HCT116 (cell line): Measurements from ENCODE around the gene ERVMER34-1. TPM values are rescaled to one million over a fixed set of nuclear protein-coding genes. Genes with fewer than 3 reads are reported as not detected.

Source experiments
- ATAC-seq: fragments of 200-7000 bp; cut with Tn5 transposase; 2 replicates; pipeline ENCODE4 v1.9.1; 2020; ENCODE audit warnings: mild to moderate bottlenecking, moderate library complexity
- BruUV-seq: library from RNA; stranded (reverse); fragments of 400-500 nt; replicated peaks from 2 replicates; lab custom pipeline; 2021; lab: Mats Ljungman, UMichigan
- CTCF ChIA-PET: fragments of 300-600 bp; sonication (Branson Sonifier 250); formaldehyde crosslinking; loops from one replicate; lab custom pipeline; 2021; ENCODE audit warnings: antibody characterized with exemption; lab: Charles Lee
- POLR2A ChIA-PET: fragments of 300-600, 350-600 bp; sonication (Branson Sonifier 250); formaldehyde crosslinking; loops from one replicate; lab custom pipeline; 2021; ENCODE audit warnings: antibody characterized with exemption; lab: Charles Lee
- RAD21 ChIA-PET, 2 experiments: fragments of 300-600 bp; sonication (Branson Sonifier 250); formaldehyde crosslinking; loops; one replicate each; lab custom pipeline; 2023; ENCODE audit warnings: low total read pairs in 2 of 2; ENCODE audit not compliant: uncharacterized antibody in 2 of 2, unreplicated experiment in 2 of 2, low non-redundant PET in 1 of 2; lab: Charles Lee
- DNase-seq: peaks from one replicate; pipeline ENCODE4 v3.0.0-alpha.2; 2010; ENCODE audit warnings: low read depth, low spot score
- H2AFZ ChIP-seq: fragments of 200-600 bp; shearing (Covaris generic), sonication (generic); 2 replicates; pipeline ENCODE4 v1.6.1; 2017; ENCODE audit warnings: low read depth, mixed run types, mixed read lengths, antibody characterized with exemption, low read length; ENCODE audit not compliant: poor library complexity, severe bottlenecking
- H3K27ac ChIP-seq: 2 replicates; pipeline ENCODE4 v1.5.1; 2012; ENCODE audit warnings: low read depth, low read length
- H3K27me3 ChIP-seq: fragments of 200-600 bp; sonication (generic); 2 replicates; pipeline ENCODE4 v1.6.1; 2016; ENCODE audit warnings: mixed run types, low read length, mixed read lengths; ENCODE audit not compliant: insufficient read depth
- H3K36me3 ChIP-seq, 2 experiments: fragments of 200-500 bp in 1 of 2; fragments of 200-600 bp in 1 of 2; sonication (Bioruptor generic) in 1 of 2; sonication (generic) in 1 of 2; 2 replicates each; pipeline versions ENCODE4 v1.5.1 to v1.6.1; 2014 to 2016; ENCODE audit warnings: low read length in 2 of 2, inconsistent platforms in 1 of 2, mixed read lengths in 1 of 2, mixed run types in 1 of 2; ENCODE audit not compliant: insufficient read depth in 2 of 2, control insufficient read depth in 1 of 2
- H3K4me1 ChIP-seq, 2 experiments: fragments of 200-600 bp in 1 of 2; sonication (generic) in 1 of 2; 2 replicates each; pipeline versions ENCODE4 v1.5.1 to v1.6.1; 2012 to 2017; ENCODE audit warnings: low read length in 2 of 2, inconsistent platforms in 1 of 2, mild to moderate bottlenecking in 1 of 2, mixed read lengths in 1 of 2, mixed run types in 1 of 2, moderate library complexity in 1 of 2; ENCODE audit not compliant: insufficient read depth in 2 of 2, control insufficient read depth in 1 of 2
- H3K4me2 ChIP-seq: fragments of 200-600 bp; sonication (generic); 2 replicates; pipeline ENCODE4 v1.6.1; 2017; ENCODE audit warnings: mixed run types, low read length, mixed read lengths
- H3K4me3 ChIP-seq, 2 experiments: fragments of 200-600 bp in 1 of 2; sonication (generic) in 1 of 2; replicated peaks in 1 of 2; 2 replicates each; pipeline ENCODE4 v1.5.1; 2011 to 2016; ENCODE audit warnings: low read length in 2 of 2, control low read depth in 1 of 2, low read depth in 1 of 2, mild to moderate bottlenecking in 1 of 2, mixed read lengths in 1 of 2, mixed run types in 1 of 2
- H3K79me2 ChIP-seq: fragments of 200-600 bp; sonication (generic); 2 replicates; pipeline ENCODE4 v1.6.1; 2017; ENCODE audit warnings: mild to moderate bottlenecking, mixed run types, low read length, moderate library complexity, mixed read lengths; ENCODE audit not compliant: insufficient read depth
- H3K9ac ChIP-seq: fragments of 200-600 bp; sonication (generic); 2 replicates; pipeline ENCODE4 v1.6.1; 2016; ENCODE audit warnings: low read length, mixed read lengths
- H3K9me2 ChIP-seq: fragments of 200-600 bp; sonication (generic), shearing (Covaris generic); 2 replicates; pipeline ENCODE4 v1.6.1; 2017; ENCODE audit warnings: mixed run types, mild to moderate bottlenecking, moderate library complexity; ENCODE audit not compliant: insufficient read depth
- H3K9me3 ChIP-seq, 2 experiments: fragments of 200-500 bp in 1 of 2; fragments of 200-600 bp in 1 of 2; sonication (Bioruptor generic) in 1 of 2; sonication (generic) in 1 of 2; 2 replicates each; pipeline ENCODE4 v1.6.1; 2014 to 2017; ENCODE audit warnings: low read length in 2 of 2, mixed read lengths in 2 of 2, inconsistent platforms in 1 of 2, low read depth in 1 of 2, mild to moderate bottlenecking in 1 of 2, mixed run types in 1 of 2, moderate library complexity in 1 of 2; ENCODE audit not compliant: control insufficient read depth in 1 of 2, insufficient read depth in 1 of 2
- H4K20me1 ChIP-seq: fragments of 200-600 bp; sonication (generic), shearing (Covaris generic); 2 replicates; pipeline ENCODE4 v1.6.1; 2017; ENCODE audit warnings: mixed run types, mild to moderate bottlenecking, moderate library complexity; ENCODE audit not compliant: insufficient read depth
- CTCF ChIP-seq, 3 experiments: fragments of 200-600 bp in 1 of 3; sonication (generic) in 1 of 3; IDR thresholded peaks in 2 of 3; conservative IDR thresholded peaks in 1 of 3; 2 replicates each; pipeline ENCODE4 v1.5.1; 2012 to 2017; ENCODE audit warnings: low read depth in 2 of 3, low read length in 2 of 3, antibody characterized with exemption in 1 of 3, borderline replicate concordance in 1 of 3, control low read depth in 1 of 3, mild to moderate bottlenecking in 1 of 3, mixed read lengths in 1 of 3, mixed run types in 1 of 3, moderate library complexity in 1 of 3; ENCODE audit not compliant: insufficient read depth in 1 of 3
- FOSL1 ChIP-seq: IDR thresholded peaks from 2 replicates; pipeline ENCODE4 v1.6.1; 2012; ENCODE audit warnings: low read depth
- JUND ChIP-seq: IDR thresholded peaks from 2 replicates; pipeline ENCODE4 v1.6.1; 2012
- MAX ChIP-seq: IDR thresholded peaks from 2 replicates; pipeline ENCODE4 v1.6.1; 2012
- POLR2A ChIP-seq: IDR thresholded peaks from 2 replicates; pipeline ENCODE4 v1.7.0; 2011; ENCODE audit warnings: borderline replicate concordance; ENCODE audit not compliant: insufficient read depth, insufficient read length; ENCODE audit errors: extremely low read depth
- POLR2AphosphoS5 ChIP-seq: IDR thresholded peaks from 2 replicates; pipeline ENCODE4 v1.6.1; 2011; ENCODE audit warnings: mild to moderate bottlenecking, low read depth, low read length, moderate library complexity
- RAD21 ChIP-seq: IDR thresholded peaks from 2 replicates; pipeline ENCODE4 v1.6.1; 2012; ENCODE audit warnings: low read depth, mild to moderate bottlenecking
- SP1 ChIP-seq: IDR thresholded peaks from 2 replicates; pipeline ENCODE4 v1.6.1; 2012; ENCODE audit warnings: low read depth
- YY1 ChIP-seq: IDR thresholded peaks from 2 replicates; pipeline ENCODE4 v1.6.1; 2011; ENCODE audit warnings: low read length, low read depth, moderate library complexity, mild to moderate bottlenecking; ENCODE audit not compliant: insufficient replicate concordance; ENCODE audit errors: extremely low read depth
- ZBTB33 ChIP-seq: IDR thresholded peaks from 2 replicates; pipeline ENCODE4 v1.6.1; 2011; ENCODE audit warnings: mild to moderate bottlenecking, low read length, moderate library complexity; ENCODE audit not compliant: insufficient replicate concordance; ENCODE audit errors: extremely low read depth
- ZFX ChIP-seq: fragments of 450-650 bp; IDR thresholded peaks from 2 replicates; pipeline ENCODE4 v1.6.1; 2017
- intact Hi-C: fragments of 100-400 bp; cut with micrococcal nuclease; formaldehyde crosslinking; loops from 2 replicates; pipeline ENCODE4 v1.10.0; 2022
- total RNA-seq: library from RNA; stranded (reverse); gene quantifications from one replicate; pipeline ENCODE4 v1.2.1, GENCODE V29; 2021; ENCODE audit not compliant: unreplicated experiment

Gene ERVMER34-1
- total RNA-seq, 1 experiment from 2014 or later = 17.5 TPM

GRCh38 chr4:52744588-52744987, 6.6 kb downstream of the ERVMER34-1 start (continued):
- TF ChIP-seq ZBTB33 (no peak), YY1 (no peak), CTCF (IDR thresholded peaks at IDR 0.05 in 2 of 3, conservative IDR thresholded peaks at IDR 0.05 in 1 of 3; ENCODE audit: borderline replicate concordance in 1 of 3, insufficient read depth in 1 of 3, low read depth in 2 of 3, low read length in 2 of 3) (no peak), MAX (no peak), JUND (no peak), SP1 (no peak), ZFX (no peak)

GRCh38 chr4:52743444-52744019, 7.7 kb downstream of the ERVMER34-1 start:
- RAD21 ChIA-PET = no interaction called here
- TF ChIP-seq RAD21 (no peak), YY1 (no peak), FOSL1 (no peak), POLR2AphosphoS5 (no peak), POLR2A (no peak)
- H3K36me3 ChIP-seq = peaks cover 7 to 36% of the 10 kb centered on the region in 2 experiments; a peak in 2 of 4 replicates
- H3K9me2 ChIP-seq = no peaks in the 10 kb centered on the region
- POLR2A ChIA-PET = interaction anchor here (0.9 kb wide), 1 partner anchor 31 kb away, joined by 4 read pairs; no protein-coding TSS in a partner anchor
- CTCF ChIA-PET = no interaction called here
- no TSS peak for BruUV-seq
- H3K79me2 ChIP-seq = no peaks in the 10 kb centered on the region
- no peak overlapping the region for H3K4me2 ChIP-seq
- H3K27ac ChIP-seq = no peak overlapping the region
- ATAC-seq = no peak
- no peak for DNase-seq
- no peak overlapping the region for H2AFZ ChIP-seq
- no peaks in the 10 kb centered on the region for H3K27me3 ChIP-seq
- no peaks in the 10 kb centered on the region for H4K20me1 ChIP-seq
- no peak overlapping the region for H3K4me3 ChIP-seq
- no peak overlapping the region for H3K9ac ChIP-seq
- intact Hi-C loops = no loop called here
- no peaks in the 10 kb centered on the region for H3K9me3 ChIP-seq
- H3K4me1 ChIP-seq = no peaks in the 10 kb centered on the region
